Activated T-helper 1 cell treated with anti-CD3 and anti-CD28 coated beads, Interleukin-2, amount 50 U/mL, for 16 hours (primary cell): ENCODE measurements around the gene KCNJ18.
"Not testable (repeated sequence)": the region's sequence is repeated elsewhere in the genome, so short reads cannot be mapped to it uniquely, and the experiment has no call there.

ENCODE experiments used
- DNase-seq, 2 donors: peaks; one replicate each; pipeline ENCODE4 v3.0.0-alpha.2; 2020; ENCODE audit warnings: low read depth in 1 of 2, low spot score in 1 of 2

Gene KCNJ18

GRCh38 chr17:21691883-21692703, at the start of gene KCNJ18:
KCNJ18 (plus strand) TSS chr17:21692523; CDS start chr17:21702787, 10,264 bp downstream.
- DNase-seq, result not testable (repeated sequence)

GRCh38 chr17:21648125-21648524, 44.2 kb upstream of the KCNJ18 start:
- DNase-seq, result not testable (repeated sequence)

- DNase-seq, result not testable (repeated sequence)
Measured at GRCh38 chr17:21650043-21650442, 42.3 kb upstream of the KCNJ18 start.

- not testable (repeated sequence) for DNase-seq
Measured at GRCh38 chr17:21652049-21652448, 40.3 kb upstream of the KCNJ18 start.

- not testable (repeated sequence) for DNase-seq
Measured at GRCh38 chr17:21653211-21653610, 39.1 kb upstream of the KCNJ18 start.

- DNase-seq, result not testable (repeated sequence)
Measured at GRCh38 chr17:21656518-21657309, 35.6 kb upstream of the KCNJ18 start.

- not testable (repeated sequence) for DNase-seq
Measured at GRCh38 chr17:21659635-21660034, 32.7 kb upstream of the KCNJ18 start.

GRCh38 chr17:21661455-21661854, 30.9 kb upstream of the KCNJ18 start:
- DNase-seq, result not testable (repeated sequence)

GRCh38 chr17:21663166-21663565, 29.2 kb upstream of the KCNJ18 start:
- DNase-seq, result not testable (repeated sequence)

- DNase-seq, result not testable (repeated sequence)
Measured at GRCh38 chr17:21663614-21664474, 28.5 kb upstream of the KCNJ18 start.

GRCh38 chr17:21665171-21665570, 27.2 kb upstream of the KCNJ18 start:
- DNase-seq, result not testable (repeated sequence)

GRCh38 chr17:21665935-21666493, 26.3 kb upstream of the KCNJ18 start:
- not testable (repeated sequence) for DNase-seq

GRCh38 chr17:21666711-21667412, 25.5 kb upstream of the KCNJ18 start:
- DNase-seq, result not testable (repeated sequence)

GRCh38 chr17:21667413-21668117, 24.8 kb upstream of the KCNJ18 start:
- DNase-seq, result not testable (repeated sequence)

- DNase-seq, result not testable (repeated sequence)
Measured at GRCh38 chr17:21668118-21668488, 24.2 kb upstream of the KCNJ18 start.

- DNase-seq, result not testable (repeated sequence)
Measured at GRCh38 chr17:21668746-21669508, 23.4 kb upstream of the KCNJ18 start.

GRCh38 chr17:21669616-21670360, 22.5 kb upstream of the KCNJ18 start:
- not testable (repeated sequence) for DNase-seq
